MG63 (cell line): ENCODE measurements around the gene GRIK3. TPM values are rescaled to one million over a fixed set of nuclear protein-coding genes. Genes with fewer than 3 reads are reported as not detected.
"Not testable (repeated sequence)": the region's sequence is repeated elsewhere in the genome, so short reads cannot be mapped to it uniquely, and the experiment has no call there.

Experiments used
- DNase-seq: peaks from one replicate; pipeline ENCODE4 v3.0.0-alpha.2; 2020
- H3K27me3 ChIP-seq: fragments of 250-450 bp; sonication (Bioruptor Pico); 2 replicates; pipeline ENCODE4 v1.5.1; 2020; ENCODE audit warnings: mild to moderate bottlenecking, moderate library complexity
- H3K36me3 ChIP-seq: fragments of 250-450 bp; sonication (Bioruptor Pico); 2 replicates; pipeline ENCODE4 v1.5.1; 2020; ENCODE audit warnings: mild to moderate bottlenecking, moderate library complexity
- H3K4me3 ChIP-seq: fragments of 250-450 bp; sonication (Bioruptor Pico); 2 replicates; pipeline ENCODE4 v1.5.1; 2020; ENCODE audit warnings: mild to moderate bottlenecking, moderate library complexity
- H3K9me3 ChIP-seq: fragments of 250-450 bp; sonication (Bioruptor Pico); 2 replicates; pipeline ENCODE4 v1.5.1; 2020; ENCODE audit warnings: mild to moderate bottlenecking, moderate library complexity
- total RNA-seq: library from RNA; depleted of rRNA; stranded (reverse); fragments of >200 nt; shearing (Covaris generic); gene quantifications from 2 replicates; pipeline ENCODE4 v1.2.3, GENCODE V29; 2014; ENCODE audit warnings: low replicate concordance; rRNA removed

The GRIK3 gene
- total RNA-seq, result 0.66 TPM in 1 of 2 replicates, not detected in the other

GRCh38 chr1:37034121-37035013 is at the start of gene GRIK3:
TSS of gene GRIK3 (minus strand) at chr1:37034515. CDS start at chr1:37034108, 407 bp downstream.
- no peaks in the 10 kb centered on the region for H3K9me3 ChIP-seq
- no peak within 1 kb of the TSS for H3K4me3 ChIP-seq
- no peaks in the 10 kb centered on the region for H3K36me3 ChIP-seq
- peak; percentile 37 for DNase-seq
- peaks cover 36% of the 10 kb centered on the region for H3K27me3 ChIP-seq

GRCh38 chr1:37084013-37084412 is 49.7 kb upstream of the GRIK3 start:
- no peaks in the 10 kb centered on the region for H3K27me3 ChIP-seq
- no peaks in the 10 kb centered on the region for H3K36me3 ChIP-seq
- no peak for DNase-seq
- no peak overlapping the region for H3K4me3 ChIP-seq
- H3K9me3 ChIP-seq, result no peaks in the 10 kb centered on the region

- no peak for DNase-seq
- Histone ChIP-seq H3K4me3 (no peak overlapping the region), H3K27me3 (no peaks in the 10 kb centered on the region), H3K9me3 (no peaks in the 10 kb centered on the region), H3K36me3 (no peaks in the 10 kb centered on the region)
These were observed 49.3 kb upstream of the GRIK3 start for GRCh38 chr1:37083603-37084002.

- not testable (repeated sequence) for H3K4me3 ChIP-seq, H3K9me3 ChIP-seq, DNase-seq, H3K27me3 ChIP-seq, H3K36me3 ChIP-seq
These were observed 46.1 kb upstream of the GRIK3 start for GRCh38 chr1:37080296-37080986.

- Histone ChIP-seq H3K9me3 (no peaks in the 10 kb centered on the region), H3K36me3 (no peaks in the 10 kb centered on the region), H3K4me3 (no peak overlapping the region), H3K27me3 (no peaks in the 10 kb centered on the region)
- DNase-seq, result no peak
These were observed 44.6 kb upstream of the GRIK3 start for GRCh38 chr1:37078866-37079265.

- no peak for DNase-seq
- no peaks in the 10 kb centered on the region for H3K27me3 ChIP-seq
- no peak overlapping the region for H3K4me3 ChIP-seq
- no peaks in the 10 kb centered on the region for H3K9me3 ChIP-seq
- H3K36me3 ChIP-seq, result no peaks in the 10 kb centered on the region
These were observed 41.9 kb upstream of the GRIK3 start for GRCh38 chr1:37076168-37076567.

- H3K4me3 ChIP-seq, result no peak overlapping the region
- H3K36me3 ChIP-seq, result no peaks in the 10 kb centered on the region
- no peak for DNase-seq
- H3K9me3 ChIP-seq, result no peaks in the 10 kb centered on the region
- no peaks in the 10 kb centered on the region for H3K27me3 ChIP-seq
These were observed 39.6 kb upstream of the GRIK3 start for GRCh38 chr1:37073854-37074379.

- no peak for DNase-seq
- Histone ChIP-seq H3K9me3 (no peaks in the 10 kb centered on the region), H3K4me3 (no peak overlapping the region), H3K36me3 (no peaks in the 10 kb centered on the region), H3K27me3 (no peaks in the 10 kb centered on the region)
These were observed 39.0 kb upstream of the GRIK3 start for GRCh38 chr1:37073152-37073853.

- Histone ChIP-seq H3K36me3 (no peaks in the 10 kb centered on the region), H3K27me3 (no peaks in the 10 kb centered on the region), H3K9me3 (no peaks in the 10 kb centered on the region), H3K4me3 (no peak overlapping the region)
- no peak for DNase-seq
These were observed 37.5 kb upstream of the GRIK3 start for GRCh38 chr1:37071829-37072228.

GRCh38 chr1:37070126-37070525 is 35.8 kb upstream of the GRIK3 start:
- Histone ChIP-seq H3K9me3 (no peaks in the 10 kb centered on the region), H3K36me3 (no peaks in the 10 kb centered on the region), H3K4me3 (no peak overlapping the region), H3K27me3 (no peaks in the 10 kb centered on the region)
- no peak for DNase-seq

- no peak for DNase-seq
- Histone ChIP-seq H3K9me3 (no peaks in the 10 kb centered on the region), H3K4me3 (no peak overlapping the region)
These were observed 35.1 kb upstream of the GRIK3 start for GRCh38 chr1:37069406-37069805.

GRCh38 chr1:37068897-37069296 is 34.6 kb upstream of the GRIK3 start:
- H3K36me3 ChIP-seq, result no peaks in the 10 kb centered on the region
- DNase-seq, result no peak
- no peaks in the 10 kb centered on the region for H3K27me3 ChIP-seq
- H3K9me3 ChIP-seq, result no peaks in the 10 kb centered on the region
- no peak overlapping the region for H3K4me3 ChIP-seq

More at GRCh38 chr1:37069406-37069805, 35.1 kb upstream of the GRIK3 start:
- H3K27me3 ChIP-seq, result no peaks in the 10 kb centered on the region
- H3K36me3 ChIP-seq, result no peaks in the 10 kb centered on the region

- no peak for DNase-seq
- H3K9me3 ChIP-seq, result no peaks in the 10 kb centered on the region
- no peaks in the 10 kb centered on the region for H3K27me3 ChIP-seq
- H3K4me3 ChIP-seq, result no peak overlapping the region
- no peaks in the 10 kb centered on the region for H3K36me3 ChIP-seq
These were observed 33.9 kb upstream of the GRIK3 start for GRCh38 chr1:37068260-37068659.

GRCh38 chr1:37064039-37064438 is 29.7 kb upstream of the GRIK3 start:
- no peak for DNase-seq
- Histone ChIP-seq H3K9me3 (no peaks in the 10 kb centered on the region), H3K36me3 (no peaks in the 10 kb centered on the region), H3K4me3 (no peak overlapping the region), H3K27me3 (peaks cover 3% of the 10 kb centered on the region; the same call in 1 of the 2 replicates)

- Histone ChIP-seq H3K4me3 (no peak overlapping the region), H3K27me3 (peaks cover 3% of the 10 kb centered on the region; the same call in 1 of the 2 replicates), H3K36me3 (no peaks in the 10 kb centered on the region), H3K9me3 (no peaks in the 10 kb centered on the region)
- no peak for DNase-seq
These were observed 25.0 kb upstream of the GRIK3 start for GRCh38 chr1:37059346-37059745.

- no peaks in the 10 kb centered on the region for H3K9me3 ChIP-seq
- no peak overlapping the region for H3K4me3 ChIP-seq
- H3K27me3 ChIP-seq, result peaks cover 3% of the 10 kb centered on the region; the same call in 1 of the 2 replicates
- H3K36me3 ChIP-seq, result no peaks in the 10 kb centered on the region
- DNase-seq, result no peak
These were observed 24.2 kb upstream of the GRIK3 start for GRCh38 chr1:37058424-37058988.
